Left ventricle myocardium inferior (tissue), 1 donor: Measurements from ENCODE around the gene MBOAT1. TPM values are rescaled to one million over a fixed set of nuclear protein-coding genes. Genes with fewer than 3 reads are reported as not detected.

Experiments used
- DNase-seq: peaks from one replicate; pipeline ENCODE4 v3.0.0-alpha.2; 2020
- H3K27ac ChIP-seq: fragments of 200-600 bp; replicated peaks from 2 replicates; pipeline ENCODE4 v1.8.0; 2021
- H3K27me3 ChIP-seq: fragments of 200-600 bp; 2 replicates; pipeline ENCODE4 v1.8.0; 2021; ENCODE audit warnings: low read depth
- H3K36me3 ChIP-seq: fragments of 200-600 bp; 2 replicates; pipeline ENCODE4 v1.8.0; 2021
- H3K4me1 ChIP-seq: fragments of 200-600 bp; 2 replicates; pipeline ENCODE4 v1.8.0; 2021
- H3K4me3 ChIP-seq: fragments of 200-600 bp; 2 replicates; pipeline ENCODE4 v1.8.0; 2021; ENCODE audit warnings: mild to moderate bottlenecking, moderate library complexity
- H3K9me3 ChIP-seq: fragments of 200-600 bp; replicated peaks from 2 replicates; pipeline ENCODE4 v1.8.0; 2021
- CTCF ChIP-seq: fragments of 200-600 bp; IDR thresholded peaks from 2 replicates; pipeline ENCODE4 v1.8.0; 2021; ENCODE audit warnings: antibody characterized with exemption, mild to moderate bottlenecking, borderline replicate concordance
- intact Hi-C: fragments of 100-400 bp; cut with micrococcal nuclease; formaldehyde crosslinking; loops from one replicate; pipeline ENCODE4 v1.11.0; 2022
- total RNA-seq: library from RNA; stranded (reverse); fragmentation: NEBNext Ultra II Directional; extraction: Animal tissue kit (Norgen Biotek cat#: 25700); gene quantifications from one replicate; pipeline ENCODE4 v1.2.1, GENCODE V29; 2021
- donor health status: DM: no; HTN: yes; CAD: no; lungs with severe emphysema.

Gene MBOAT1
- total RNA-seq, 1 donor from 2014 or later = 5.6 TPM

GRCh38 chr6:20115246-20115980 is 96.9 kb downstream of the MBOAT1 start:
- H3K4me3 ChIP-seq = peak overlapping the region; percentile 15

GRCh38 chr6:20113649-20114224 is 98.5 kb downstream of the MBOAT1 start:
- Histone ChIP-seq H3K36me3 (peaks cover 43% of the 10 kb centered on the region), H3K27ac (no peak overlapping the region), H3K27me3 (no peaks in the 10 kb centered on the region), H3K9me3 (no peaks in the 10 kb centered on the region), H3K4me1 (peaks cover 11% of the 10 kb centered on the region), H3K4me3 (no peak overlapping the region)
- intact Hi-C loops = no loop called here
- TF ChIP-seq CTCF = no peak
- DNase-seq = no peak

More at GRCh38 chr6:20115246-20115980, 96.9 kb downstream of the MBOAT1 start:
- H3K36me3 ChIP-seq = peaks cover 32% of the 10 kb centered on the region
- no peak for DNase-seq
- H3K9me3 ChIP-seq = no peaks in the 10 kb centered on the region
- H3K27ac ChIP-seq = peak overlapping the region; percentile 41
- no peaks in the 10 kb centered on the region for H3K27me3 ChIP-seq
- no peak for TF ChIP-seq CTCF
- peaks cover 15% of the 10 kb centered on the region for H3K4me1 ChIP-seq
- intact Hi-C loops = no loop called here

DNA sequence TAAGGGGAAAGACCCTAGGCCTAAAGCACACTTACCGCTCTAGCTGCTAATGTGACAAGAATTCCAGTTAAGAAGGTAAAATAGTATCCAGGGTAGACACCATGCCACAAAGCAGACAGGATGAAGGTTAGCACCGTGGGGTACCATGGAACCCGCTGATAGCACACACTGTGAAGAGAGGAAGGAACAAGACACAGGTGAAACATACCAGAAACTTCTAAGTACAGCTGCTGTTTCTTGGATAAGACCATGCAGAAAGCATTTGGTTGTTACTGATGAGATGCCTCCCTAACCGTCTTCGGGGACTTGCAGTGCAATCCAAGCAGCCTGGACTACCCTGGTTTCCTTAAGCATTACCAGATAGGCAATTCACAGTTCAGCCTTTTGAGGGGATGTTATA is 99.4 kb downstream of the MBOAT1 start:
- DNase-seq = no peak
- peaks cover 51% of the 10 kb centered on the region for H3K36me3 ChIP-seq

DNA sequence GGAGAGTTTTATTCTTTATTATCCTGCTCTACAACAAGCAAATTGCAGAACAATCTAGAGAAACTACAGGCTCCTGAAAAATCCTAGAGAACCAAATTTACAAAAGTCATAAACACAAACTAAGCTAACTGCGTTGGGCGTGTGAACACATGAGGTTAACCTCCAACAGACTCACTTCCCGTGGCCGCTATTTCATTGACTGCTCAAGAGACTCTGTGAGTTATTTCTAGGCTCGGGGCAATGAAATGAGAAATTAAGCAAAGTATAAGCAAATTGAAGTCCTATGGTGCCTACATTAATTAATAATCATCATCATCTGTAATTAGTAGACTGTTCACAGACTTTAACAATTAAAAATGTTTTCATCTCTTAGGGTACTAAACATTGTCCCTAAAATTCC is 100.0 kb downstream of the MBOAT1 start:
- H3K36me3 ChIP-seq = peaks cover 51% of the 10 kb centered on the region

More for the DNA sequence above, 99.4 kb downstream of the MBOAT1 start:
- intact Hi-C loops = no loop called here
- Histone ChIP-seq H3K27ac (no peak overlapping the region), H3K4me1 (peaks cover 9% of the 10 kb centered on the region), H3K27me3 (no peaks in the 10 kb centered on the region), H3K9me3 (no peaks in the 10 kb centered on the region), H3K4me3 (no peak overlapping the region)
- no peak for TF ChIP-seq CTCF

DNA sequence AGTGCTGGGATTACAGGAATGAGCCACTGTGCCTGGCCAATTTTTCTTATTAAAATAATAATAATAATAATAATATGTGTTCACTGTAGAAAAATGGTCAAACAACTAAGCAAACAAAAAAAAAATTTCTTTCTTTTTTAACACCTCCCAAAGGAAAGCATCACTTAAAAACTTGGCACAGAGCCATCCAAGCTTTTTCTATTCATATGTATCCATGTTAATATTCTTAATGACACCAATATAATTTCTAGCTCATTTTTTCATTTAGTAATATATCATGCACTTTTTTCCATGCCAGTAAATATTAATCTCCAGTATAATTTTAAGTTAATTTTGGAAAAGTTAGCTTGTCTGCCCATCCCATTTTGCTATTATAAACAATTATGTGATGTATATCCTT is 101.8 kb downstream of the MBOAT1 start:
- TF ChIP-seq CTCF = no peak
- Histone ChIP-seq H3K27me3 (no peaks in the 10 kb centered on the region), H3K27ac (no peak overlapping the region), H3K4me1 (peaks cover 8% of the 10 kb centered on the region), H3K4me3 (no peak overlapping the region), H3K36me3 (peaks cover 51% of the 10 kb centered on the region), H3K9me3 (no peaks in the 10 kb centered on the region)
- intact Hi-C loops = no loop called here
- no peak for DNase-seq

More for the DNA sequence above, 100.0 kb downstream of the MBOAT1 start:
- intact Hi-C loops = no loop called here
- no peak overlapping the region for H3K27ac ChIP-seq
- peaks cover 13% of the 10 kb centered on the region for H3K4me1 ChIP-seq
- H3K9me3 ChIP-seq = no peaks in the 10 kb centered on the region
- no peaks in the 10 kb centered on the region for H3K27me3 ChIP-seq
- DNase-seq = no peak
- no peak for TF ChIP-seq CTCF
- H3K4me3 ChIP-seq = no peak overlapping the region
